Measurements from ENCODE around the gene PCNX1.
"Not testable (repeated sequence)": the region's sequence is repeated elsewhere in the genome, so short reads cannot be mapped to it uniquely, and the experiment has no call there.

The PCNX1 gene

DNA sequence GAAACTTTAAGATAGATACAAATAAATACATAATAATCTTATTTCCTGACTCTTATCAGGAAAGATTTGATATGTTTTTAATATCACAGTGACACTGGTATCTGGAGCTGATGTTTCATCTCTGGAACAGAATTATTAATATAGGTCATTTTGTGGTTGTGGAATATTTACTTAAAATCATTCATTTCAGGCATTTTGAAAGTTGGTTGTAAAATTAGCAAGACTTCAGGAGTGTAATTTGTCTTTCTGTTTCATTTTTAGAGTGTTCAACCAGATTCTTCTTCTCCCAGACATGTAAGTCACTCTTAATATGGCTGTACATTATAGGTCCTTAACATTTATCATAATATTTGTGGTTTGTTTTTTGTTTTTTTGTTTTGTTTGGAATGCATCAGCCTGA is 115.7 kb downstream of the PCNX1 start:
- DNase-seq: no peak

DNA sequence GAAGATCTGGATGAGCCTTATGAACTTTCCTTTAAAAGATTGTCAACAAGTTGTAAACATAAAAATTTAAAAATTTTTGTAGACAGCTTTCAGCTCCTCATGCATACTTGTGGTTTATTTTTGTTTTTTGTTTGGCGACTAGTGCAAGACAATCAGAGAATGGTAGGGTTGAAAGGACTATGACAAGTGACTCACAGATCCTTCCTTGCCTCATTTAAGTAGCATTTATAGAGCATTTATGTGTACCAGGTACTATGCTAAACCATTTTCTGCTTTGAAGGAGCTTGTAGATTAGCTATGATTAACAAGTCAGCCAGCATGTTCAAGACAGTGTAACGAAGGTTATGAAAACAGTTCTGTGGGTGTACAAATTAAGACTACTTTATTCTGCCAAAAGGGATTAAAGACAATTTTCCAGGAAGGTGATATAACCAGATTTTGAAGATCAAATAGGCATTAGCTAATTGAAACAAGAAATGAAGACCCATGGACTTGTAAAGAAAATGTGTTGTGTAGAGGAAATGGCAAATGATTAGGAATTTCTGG is 122.0 kb downstream of the PCNX1 start:
- DNase-seq: no peak

DNA sequence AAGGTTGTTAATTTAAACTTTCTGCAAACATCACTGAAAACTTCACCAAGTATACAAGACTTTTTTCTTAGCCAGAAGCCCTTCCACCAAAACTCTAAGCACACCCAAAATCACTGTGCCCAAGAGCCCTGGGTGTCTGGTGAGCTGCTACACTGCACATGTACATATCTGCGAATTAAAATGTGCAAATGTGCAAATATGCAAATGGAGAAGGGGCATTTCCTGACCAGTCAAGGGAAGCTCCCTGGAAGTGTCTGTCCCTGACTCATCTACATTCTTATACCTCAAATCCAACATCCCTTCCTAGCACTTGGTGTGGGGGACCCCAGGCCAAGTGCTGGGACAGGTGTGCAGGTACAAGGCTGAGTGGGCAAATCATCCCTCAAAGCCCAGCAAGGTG is 123.7 kb downstream of the PCNX1 start:
- DNase-seq: no peak

DNA sequence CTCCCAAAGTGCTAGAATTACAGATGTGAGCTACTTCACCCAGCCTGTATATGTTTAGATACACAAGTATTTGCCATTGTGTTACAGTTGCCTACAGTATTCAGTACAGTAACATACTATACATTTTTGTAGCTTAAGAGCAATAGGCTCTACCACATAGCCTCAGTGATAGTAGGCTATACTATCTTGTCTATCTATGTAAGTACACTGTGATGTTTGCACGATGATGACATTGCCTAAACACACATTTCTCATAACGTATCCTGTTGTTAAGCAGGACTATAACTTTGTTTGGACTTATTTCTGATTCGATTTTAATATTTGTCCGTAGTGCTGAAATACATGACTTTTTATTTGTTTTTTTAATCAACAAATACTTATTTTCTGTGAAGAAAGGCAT is 129.2 kb downstream of the PCNX1 start:
- no peak for DNase-seq

- DNase-seq: no peak
Measured at GRCh38 chr14:71048393-71048792, 141.1 kb downstream of the PCNX1 start.

DNA sequence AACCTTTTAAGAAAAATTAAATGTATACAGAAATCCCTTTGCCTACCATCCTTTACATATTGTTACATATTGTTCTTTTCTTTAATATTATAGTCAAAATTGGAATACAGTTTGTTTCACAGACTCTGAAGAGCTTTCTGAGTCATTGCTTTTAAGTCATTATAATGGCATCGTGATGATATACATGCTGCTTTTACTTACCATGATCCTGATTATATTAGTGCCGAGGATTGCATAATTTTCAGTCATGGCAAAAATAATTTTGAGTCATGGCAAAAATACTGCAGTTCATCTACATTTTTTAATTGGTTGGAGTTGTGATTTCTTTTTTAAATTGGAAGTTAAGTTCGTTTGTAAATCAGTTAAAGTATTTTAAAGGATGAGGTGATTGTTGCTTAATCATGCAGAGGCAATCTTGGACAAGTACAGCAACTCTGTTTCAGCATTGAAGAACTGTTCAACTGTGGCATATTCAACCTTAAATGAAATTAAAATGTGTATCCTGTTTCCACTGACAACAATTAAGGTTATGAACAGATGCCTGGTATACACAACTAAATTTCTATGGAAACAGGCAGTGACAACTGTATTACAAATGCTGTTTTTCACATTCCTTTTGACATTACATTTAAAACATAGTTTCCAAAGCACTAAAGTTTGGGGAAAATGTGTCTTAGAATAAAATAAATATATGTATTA is 142.3 kb downstream of the PCNX1 start:
- no peak for DNase-seq

GRCh38 chr14:71050227-71050823 is 143.1 kb downstream of the PCNX1 start:
- DNase-seq: no peak

DNA sequence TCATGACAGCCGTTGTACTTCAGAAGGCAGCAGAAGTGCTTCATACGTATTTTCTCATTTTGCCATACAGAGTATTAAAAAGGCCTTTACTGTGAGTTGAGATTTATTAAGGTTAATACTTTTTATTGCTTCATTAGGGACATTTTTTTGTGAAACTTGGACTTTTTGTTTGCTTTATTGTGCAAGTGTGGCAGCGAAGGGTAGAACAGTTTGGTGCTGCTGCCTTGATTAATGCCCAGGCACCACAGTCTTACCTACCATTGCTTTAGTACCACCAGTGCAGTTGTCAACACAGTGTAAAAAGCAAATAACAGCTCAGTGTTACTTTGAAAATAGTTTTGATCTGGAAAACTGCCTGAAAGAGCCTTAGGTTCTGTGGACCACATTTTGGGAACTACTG is 147.4 kb downstream of the PCNX1 start:
- DNase-seq: no peak

- no peak for DNase-seq
Measured at GRCh38 chr14:71056168-71056567, 148.9 kb downstream of the PCNX1 start.

DNA sequence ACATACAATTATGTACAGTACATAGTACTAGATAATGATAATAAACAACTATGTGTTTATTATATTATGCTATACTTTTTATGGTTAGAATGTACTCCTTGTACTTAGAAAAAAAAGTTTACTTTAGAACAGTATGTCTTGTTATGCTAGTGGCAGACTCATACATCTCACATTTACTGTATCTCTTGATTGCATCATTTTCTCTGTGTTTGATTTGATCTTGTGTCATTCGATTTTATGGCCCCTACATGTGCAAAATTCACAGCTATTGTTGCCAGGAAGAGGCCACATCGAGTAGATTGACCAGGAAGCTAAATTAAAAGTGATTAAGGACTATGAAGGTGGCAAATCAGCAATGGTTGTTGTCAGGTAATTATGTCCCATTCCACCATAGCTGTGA is 153.0 kb downstream of the PCNX1 start:
- no peak for DNase-seq

DNA sequence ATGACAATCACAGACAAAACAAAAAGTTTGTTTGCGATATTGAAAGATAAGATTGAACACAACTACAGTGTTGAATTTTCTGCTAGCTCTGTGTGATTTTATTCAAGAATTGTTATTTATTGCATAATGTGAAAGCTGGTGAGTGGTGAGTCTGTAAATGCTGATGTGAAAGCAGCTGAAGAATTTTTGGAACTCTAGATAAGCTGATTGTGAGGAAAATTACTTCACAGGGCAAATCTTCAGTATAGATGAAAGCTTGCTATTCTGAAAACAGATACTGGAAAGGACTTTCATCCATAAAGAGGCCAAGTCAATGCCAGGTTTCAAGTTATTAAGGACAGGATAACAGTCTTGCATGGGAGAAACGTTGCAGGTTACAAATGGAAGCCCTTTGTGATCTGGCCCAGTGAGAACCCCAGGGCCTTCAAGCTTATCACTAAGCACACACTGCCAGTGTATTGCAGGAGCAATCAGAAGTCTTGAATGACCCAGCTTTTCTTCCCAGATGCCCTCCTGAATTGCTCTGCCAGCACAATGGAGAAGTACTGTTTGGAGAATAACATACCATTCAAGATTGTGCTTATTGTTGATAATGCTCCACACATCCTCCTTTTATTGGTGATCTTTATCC is 153.7 kb downstream of the PCNX1 start:
- DNase-seq: no peak

DNA sequence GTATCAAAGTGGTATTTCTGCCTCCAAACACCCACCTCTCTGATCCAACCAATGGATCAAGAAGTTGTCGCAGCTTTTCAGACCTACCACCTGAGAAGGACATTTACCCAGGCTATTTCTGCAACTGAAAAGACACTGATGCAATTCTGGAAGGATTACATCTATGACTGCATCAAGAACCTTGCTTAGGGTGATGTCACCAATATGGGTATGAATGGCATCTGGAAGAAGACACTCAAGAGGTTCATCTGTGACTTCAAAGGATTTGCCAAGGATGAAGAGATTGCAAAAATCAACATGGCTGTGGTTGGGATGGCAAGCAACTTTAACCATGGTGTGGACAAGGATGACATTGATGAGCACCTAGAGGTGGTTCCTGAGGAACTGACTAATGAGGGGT is 154.2 kb downstream of the PCNX1 start:
- no peak for DNase-seq

GRCh38 chr14:71062581-71063303 is 155.5 kb downstream of the PCNX1 start:
- DNase-seq: no peak

GRCh38 chr14:71063351-71063750 is 156.1 kb downstream of the PCNX1 start:
- DNase-seq: no peak

GRCh38 chr14:71064747-71065146 is 157.5 kb downstream of the PCNX1 start:
- DNase-seq: not testable (repeated sequence)

GRCh38 chr14:71070169-71070568 is 162.9 kb downstream of the PCNX1 start:
- DNase-seq: no peak

DNA sequence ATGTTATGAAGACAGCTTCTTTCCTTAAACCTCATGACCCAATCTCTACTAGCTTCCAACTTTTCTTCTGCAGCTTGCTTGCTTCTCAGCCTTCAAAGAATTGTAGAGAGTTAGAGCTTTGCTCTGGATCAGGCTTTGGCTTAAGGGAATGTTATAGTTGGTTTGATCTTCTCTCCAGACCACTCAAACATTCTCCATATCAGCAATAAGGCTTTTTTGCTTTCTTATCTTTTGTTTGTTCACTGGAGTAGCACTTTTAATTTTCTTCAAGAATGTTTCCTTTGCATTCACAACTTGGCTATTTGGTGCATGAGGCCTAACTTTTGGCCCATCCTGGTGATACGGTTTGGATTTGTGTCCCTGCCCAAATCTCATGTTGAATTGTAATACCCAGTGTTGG is 163.8 kb downstream of the PCNX1 start:
- no peak for DNase-seq

DNA sequence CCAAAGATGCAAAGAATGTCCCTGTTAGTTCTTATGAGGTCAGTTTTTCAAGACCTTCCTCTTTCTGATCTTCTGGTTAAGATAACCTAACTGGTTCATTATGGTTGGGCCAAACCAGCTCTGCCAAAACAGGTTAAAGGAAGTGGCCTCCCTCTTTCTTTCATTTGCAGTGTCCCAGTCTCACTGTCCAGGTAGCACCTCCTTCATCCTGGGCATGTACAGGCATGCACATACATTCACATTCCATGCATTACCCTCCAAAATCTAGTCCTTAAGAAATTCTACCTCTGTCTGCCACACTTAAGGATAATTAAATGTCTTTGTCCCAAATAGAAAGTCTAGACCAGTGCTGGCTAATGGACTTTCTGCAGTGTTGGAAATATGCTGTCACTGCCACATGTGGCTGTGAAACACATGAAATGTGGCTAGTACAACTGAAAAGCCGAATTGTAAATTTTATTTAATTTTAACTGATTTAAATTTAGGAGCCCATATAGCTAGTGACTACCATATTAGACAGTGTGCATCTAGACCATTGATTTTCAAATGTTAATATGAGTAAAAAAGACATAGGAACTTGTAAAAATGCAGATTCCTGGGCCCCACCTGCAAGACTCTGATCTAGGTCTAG is 169.3 kb downstream of the PCNX1 start:
- no peak for DNase-seq

DNA sequence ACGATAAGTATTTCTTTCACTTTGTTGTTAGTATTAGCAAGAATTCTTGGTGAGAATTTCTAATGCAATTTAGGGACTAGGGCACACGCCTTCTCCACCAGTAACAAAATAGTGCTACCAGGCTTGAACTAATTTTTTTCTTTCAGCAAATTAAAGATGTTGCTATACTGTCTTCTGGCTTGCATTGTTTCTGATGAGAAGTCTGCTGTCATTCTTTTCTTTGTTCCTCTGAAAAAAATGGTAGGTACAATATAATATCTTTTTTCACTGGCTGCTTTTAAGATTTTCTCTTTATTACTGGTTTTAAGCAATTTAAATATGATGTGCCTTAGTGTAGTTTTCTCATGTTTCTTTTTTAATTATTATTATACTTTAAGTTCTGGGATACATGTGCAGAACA is 171.2 kb downstream of the PCNX1 start:
- DNase-seq: no peak

GRCh38 chr14:71086567-71086966 is 179.3 kb downstream of the PCNX1 start:
- DNase-seq: no peak

DNA sequence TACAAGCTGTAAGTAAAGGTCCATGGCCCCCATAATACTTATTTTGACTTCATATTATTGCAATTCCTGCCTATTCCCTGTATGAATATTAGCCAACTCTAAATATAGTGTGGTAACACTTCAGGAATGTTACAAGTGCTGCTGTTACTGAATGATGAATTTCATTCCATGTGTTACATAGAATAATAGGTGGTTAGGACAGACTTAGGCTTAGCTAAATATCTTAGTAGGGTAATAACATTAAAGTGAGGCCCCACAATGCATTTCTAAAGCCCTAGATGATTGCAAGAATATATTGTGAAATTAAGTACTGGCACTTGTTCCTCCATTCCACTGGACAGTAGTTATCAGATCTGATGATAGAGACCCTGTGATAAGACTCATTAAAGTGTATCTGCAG is 182.7 kb downstream of the PCNX1 start:
- no peak for DNase-seq

DNA sequence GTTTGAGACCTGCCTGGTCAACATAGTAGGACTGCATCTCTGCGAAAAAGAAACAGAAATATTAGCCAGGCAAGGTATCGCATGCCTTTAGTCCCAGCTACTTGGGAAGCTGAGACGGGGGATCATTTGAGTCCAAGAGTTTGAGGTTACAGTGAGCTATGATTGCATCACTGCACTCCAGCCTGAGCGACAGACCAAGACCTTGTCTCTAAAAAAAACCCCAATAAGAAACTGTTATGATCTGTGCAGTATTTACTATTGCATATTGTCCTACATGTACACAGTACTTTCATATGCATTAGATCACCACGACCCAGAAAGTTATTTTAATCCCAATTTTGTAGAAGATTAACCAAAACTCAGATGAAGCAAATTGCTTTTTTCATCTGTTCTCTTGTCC is 187.5 kb downstream of the PCNX1 start:
- DNase-seq: no peak

DNA sequence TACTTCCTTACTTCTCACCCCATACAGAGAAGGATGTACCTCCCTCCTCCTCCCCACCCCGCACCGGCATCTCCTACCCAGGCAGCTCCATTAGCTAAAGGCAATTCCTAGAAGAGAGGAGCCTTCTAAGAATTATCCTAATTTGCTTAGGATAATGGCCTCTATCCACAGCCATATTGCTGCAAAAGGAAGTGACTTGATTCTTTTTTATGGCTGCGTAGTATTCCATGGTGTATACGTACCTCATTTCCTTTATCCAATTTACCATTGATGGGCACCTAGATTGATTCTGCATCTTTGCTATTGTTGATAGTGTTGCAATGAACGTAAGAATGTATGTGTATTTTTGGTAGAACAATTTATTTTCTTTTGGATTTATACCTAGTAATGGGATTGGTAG is 189.7 kb downstream of the PCNX1 start:
- no peak for DNase-seq
